ENCODE measurements around the gene POFUT1.

POFUT1 gene

GRCh38 chr20:32213870-32214269 lies 6.2 kb downstream of the POFUT1 start:
- H3K36me3 Mint-ChIP-seq: peaks cover 61% of the 10 kb centered on the region
- H3K9me3 Mint-ChIP-seq: no peaks in the 10 kb centered on the region
- ATAC-seq: no peak
- peaks cover 33% of the 10 kb centered on the region for H3K4me1 Mint-ChIP-seq
- H3K27me3 Mint-ChIP-seq: no peaks in the 10 kb centered on the region
- H3K4me3 Mint-ChIP-seq: no peak overlapping the region
- no peak overlapping the region for H3K27ac Mint-ChIP-seq

GRCh38 chr20:32215147-32215546 lies 7.5 kb downstream of the POFUT1 start:
- ATAC-seq: no peak
- Mint-ChIP-seq H3K36me3 (peaks cover 69% of the 10 kb centered on the region), H3K27me3 (no peaks in the 10 kb centered on the region), H3K4me3 (no peak overlapping the region), H3K4me1 (peaks cover 21% of the 10 kb centered on the region), H3K9me3 (no peaks in the 10 kb centered on the region), H3K27ac (no peak overlapping the region)

- no peaks in the 10 kb centered on the region for H3K9me3 Mint-ChIP-seq
- peaks cover 66% of the 10 kb centered on the region for H3K36me3 Mint-ChIP-seq
- H3K27ac Mint-ChIP-seq: no peak overlapping the region
Observed at GRCh38 chr20:32215729-32216128, 8.0 kb downstream of the POFUT1 start.

GRCh38 chr20:32216179-32217142 lies 8.8 kb downstream of the POFUT1 start:
- no peak for ATAC-seq
- Mint-ChIP-seq H3K4me3 (no peak overlapping the region), H3K36me3 (peaks cover 65% of the 10 kb centered on the region), H3K27ac (no peak overlapping the region), H3K9me3 (no peaks in the 10 kb centered on the region), H3K27me3 (no peaks in the 10 kb centered on the region), H3K4me1 (peaks cover 10% of the 10 kb centered on the region)

More at GRCh38 chr20:32215729-32216128, 8.0 kb downstream of the POFUT1 start:
- peaks cover 15% of the 10 kb centered on the region for H3K4me1 Mint-ChIP-seq
- no peak for ATAC-seq
- no peak overlapping the region for H3K4me3 Mint-ChIP-seq
- H3K27me3 Mint-ChIP-seq: no peaks in the 10 kb centered on the region

- no peak overlapping the region for H3K4me3 Mint-ChIP-seq
- no peak overlapping the region for H3K27ac Mint-ChIP-seq
- H3K4me1 Mint-ChIP-seq: no peaks in the 10 kb centered on the region
- H3K27me3 Mint-ChIP-seq: no peaks in the 10 kb centered on the region
- no peaks in the 10 kb centered on the region for H3K9me3 Mint-ChIP-seq
- no peak for ATAC-seq
- peaks cover 57% of the 10 kb centered on the region for H3K36me3 Mint-ChIP-seq
Observed at GRCh38 chr20:32218156-32218900, 10.6 kb downstream of the POFUT1 start.

GRCh38 chr20:32224463-32224862 lies 16.8 kb downstream of the POFUT1 start:
- peaks cover 56% of the 10 kb centered on the region for H3K36me3 Mint-ChIP-seq
- no peak overlapping the region for H3K27ac Mint-ChIP-seq
- H3K4me1 Mint-ChIP-seq: no peaks in the 10 kb centered on the region
- H3K27me3 Mint-ChIP-seq: no peaks in the 10 kb centered on the region
- no peak for ATAC-seq
- H3K4me3 Mint-ChIP-seq: no peak overlapping the region
- H3K9me3 Mint-ChIP-seq: no peaks in the 10 kb centered on the region

- no peak overlapping the region for H3K4me3 Mint-ChIP-seq
- H3K9me3 Mint-ChIP-seq: no peaks in the 10 kb centered on the region
- H3K4me1 Mint-ChIP-seq: peaks cover 7% of the 10 kb centered on the region
- H3K27me3 Mint-ChIP-seq: no peaks in the 10 kb centered on the region
- ATAC-seq: no peak
- peaks cover 57% of the 10 kb centered on the region for H3K36me3 Mint-ChIP-seq
- no peak overlapping the region for H3K27ac Mint-ChIP-seq
Observed at GRCh38 chr20:32226391-32226790, 18.7 kb downstream of the POFUT1 start.

- H3K27me3 Mint-ChIP-seq: no peaks in the 10 kb centered on the region
- no peak overlapping the region for H3K27ac Mint-ChIP-seq
- H3K4me3 Mint-ChIP-seq: no peak overlapping the region
- peaks cover 16% of the 10 kb centered on the region for H3K4me1 Mint-ChIP-seq
- peaks cover 67% of the 10 kb centered on the region for H3K36me3 Mint-ChIP-seq
- no peaks in the 10 kb centered on the region for H3K9me3 Mint-ChIP-seq
- ATAC-seq: no peak
Observed at GRCh38 chr20:32227306-32227705, 19.6 kb downstream of the POFUT1 start.

- no peak for ATAC-seq
- peaks cover 23% of the 10 kb centered on the region for H3K4me1 Mint-ChIP-seq
- no peak overlapping the region for H3K4me3 Mint-ChIP-seq
- no peaks in the 10 kb centered on the region for H3K27me3 Mint-ChIP-seq
- H3K36me3 Mint-ChIP-seq: peaks cover 69% of the 10 kb centered on the region
- H3K9me3 Mint-ChIP-seq: no peaks in the 10 kb centered on the region
- H3K27ac Mint-ChIP-seq: no peak overlapping the region
Observed at GRCh38 chr20:32227744-32228688, 20.3 kb downstream of the POFUT1 start.

GRCh38 chr20:32229251-32229747 lies 21.6 kb downstream of the POFUT1 start:
- H3K36me3 Mint-ChIP-seq: peaks cover 73% of the 10 kb centered on the region
- no peak overlapping the region for H3K27ac Mint-ChIP-seq
- no peak overlapping the region for H3K4me3 Mint-ChIP-seq
- no peak for ATAC-seq
- no peaks in the 10 kb centered on the region for H3K27me3 Mint-ChIP-seq
- peaks cover 29% of the 10 kb centered on the region for H3K4me1 Mint-ChIP-seq
- no peaks in the 10 kb centered on the region for H3K9me3 Mint-ChIP-seq

GRCh38 chr20:32230707-32231106 lies 23.0 kb downstream of the POFUT1 start:
- no peaks in the 10 kb centered on the region for H3K9me3 Mint-ChIP-seq
- no peak overlapping the region for H3K4me3 Mint-ChIP-seq
- H3K27ac Mint-ChIP-seq: no peak overlapping the region
- peaks cover 29% of the 10 kb centered on the region for H3K4me1 Mint-ChIP-seq
- no peaks in the 10 kb centered on the region for H3K27me3 Mint-ChIP-seq
- ATAC-seq: no peak
- H3K36me3 Mint-ChIP-seq: peaks cover 80% of the 10 kb centered on the region

GRCh38 chr20:32231245-32231644 lies 23.6 kb downstream of the POFUT1 start:
- no peak overlapping the region for H3K4me3 Mint-ChIP-seq
- H3K4me1 Mint-ChIP-seq: peaks cover 29% of the 10 kb centered on the region

GRCh38 chr20:32231847-32232246 lies 24.2 kb downstream of the POFUT1 start:
- Mint-ChIP-seq H3K4me3 (peak overlapping the region; percentile 72), H3K4me1 (peaks cover 29% of the 10 kb centered on the region), H3K36me3 (peaks cover 85% of the 10 kb centered on the region), H3K9me3 (no peaks in the 10 kb centered on the region), H3K27ac (peak overlapping the region; percentile 96), H3K27me3 (no peaks in the 10 kb centered on the region)
- peak; percentile 73 for ATAC-seq

More at GRCh38 chr20:32231245-32231644, 23.6 kb downstream of the POFUT1 start:
- Mint-ChIP-seq H3K27ac (peak overlapping the region; percentile 96), H3K36me3 (peaks cover 82% of the 10 kb centered on the region), H3K9me3 (no peaks in the 10 kb centered on the region), H3K27me3 (no peaks in the 10 kb centered on the region)
- no peak for ATAC-seq

GRCh38 chr20:32232326-32232886 lies 24.7 kb downstream of the POFUT1 start:
- peaks cover 29% of the 10 kb centered on the region for H3K4me1 Mint-ChIP-seq
- no peaks in the 10 kb centered on the region for H3K27me3 Mint-ChIP-seq
- peak overlapping the region; percentile 72 for H3K4me3 Mint-ChIP-seq
- ATAC-seq: peak; percentile 70
- H3K27ac Mint-ChIP-seq: peak overlapping the region; percentile 96
- no peaks in the 10 kb centered on the region for H3K9me3 Mint-ChIP-seq
- H3K36me3 Mint-ChIP-seq: peaks cover 90% of the 10 kb centered on the region
